Endothelial cell of umbilical vein (primary cell): ENCODE results near the gene MARK3.

ENCODE experiments used
- CTCF ChIP-seq, 2 donors: IDR thresholded peaks; 1 replicate in 1 of 2; 2 replicates in 1 of 2; pipeline ENCODE4 v1.5.1; 2011; ENCODE audit warnings: low read length in 2 of 2, mild to moderate bottlenecking in 2 of 2, moderate library complexity in 2 of 2, control low read depth in 1 of 2, inconsistent platforms in 1 of 2, low read depth in 1 of 2; ENCODE audit not compliant: insufficient read depth in 1 of 2; ENCODE audit errors: extremely low read depth in 1 of 2
- EZH2 ChIP-seq: IDR thresholded peaks from 2 replicates; pipeline ENCODE4 v1.6.1; 2012; ENCODE audit warnings: borderline replicate concordance, low read depth, mild to moderate bottlenecking, moderate library complexity, low read length, inconsistent platforms; ENCODE audit not compliant: severe bottlenecking
- MAX ChIP-seq: IDR thresholded peaks from 2 replicates; pipeline ENCODE4 v1.6.1; 2011; ENCODE audit not compliant: insufficient read depth, insufficient read length
- MYC ChIP-seq: IDR thresholded peaks from one replicate; pipeline ENCODE4 v1.6.1; 2011; ENCODE audit warnings: mild to moderate bottlenecking, low read depth, low read length
- POLR2A ChIP-seq: IDR thresholded peaks from 2 replicates; pipeline ENCODE4 v1.6.1; 2012; ENCODE audit warnings: low read depth, mild to moderate bottlenecking, control low read depth, low read length
- POLR2AphosphoS5 ChIP-seq: IDR thresholded peaks from 2 replicates; pipeline ENCODE4 v1.6.1; 2012; ENCODE audit warnings: low read depth, mild to moderate bottlenecking, control low read depth, low read length, moderate library complexity; ENCODE audit not compliant: insufficient read depth

GRCh38 chr14:103474893-103475292 is 89.7 kb downstream of the MARK3 start:
- TF ChIP-seq CTCF (IDR thresholded peaks at IDR 0.05; ENCODE audit: extremely low read depth in 1 of 2, insufficient read depth in 1 of 2, low read depth in 1 of 2, low read length in 2 of 2) = no peak
- no peak for TF ChIP-seq MYC
- no peak for TF ChIP-seq MAX
- no peak for TF ChIP-seq POLR2A
- TF ChIP-seq POLR2AphosphoS5 = no peak
- TF ChIP-seq EZH2 = no peak
